RWPE1 (cell line): Measurements from ENCODE around the gene KRT7.

Source experiments
- CTCF ChIA-PET: fragments of 350-600 bp; sonication (Branson Sonifier 250); formaldehyde crosslinking; extraction: SDS; loops from one replicate; lab custom pipeline; 2021; lab: Yijun Ruan, JAX
- POLR2A ChIA-PET: fragments of 400-600 bp; formaldehyde crosslinking; extraction: SDS; loops from one replicate; lab custom pipeline; 2020; ENCODE audit warnings: antibody characterized with exemption; ENCODE audit not compliant: low non-redundant PET; lab: Yijun Ruan, JAX
- DNase-seq: peaks from one replicate; pipeline ENCODE4 v3.0.0; 2012; ENCODE audit warnings: low spot score
- H3K27ac ChIP-seq: fragments of 450-650 bp; 2 replicates; pipeline ENCODE4 v1.5.1; 2017
- CTCF ChIP-seq: fragments of 450-650 bp; conservative IDR thresholded peaks from 2 replicates; pipeline ENCODE4 v1.5.1; 2017; ENCODE audit warnings: low read depth, mild to moderate bottlenecking

Gene KRT7

GRCh38 chr12:52234223-52234810, 1.3 kb downstream of the KRT7 start:
- CTCF ChIA-PET = interaction anchor here (0.7 to 1.5 kb wide), 4 partner anchors 21 to 77 kb away, joined by 3 to 5 read pairs (median 4); no protein-coding TSS in a partner anchor
- POLR2A ChIA-PET = interaction anchor here (0.6 kb wide), 1 partner anchor 58 kb away, joined by 4 read pairs; no protein-coding TSS in a partner anchor
- DNase-seq = peak; percentile 1
- no peak for TF ChIP-seq CTCF
- H3K27ac ChIP-seq = peak overlapping the region; percentile 100

GRCh38 chr12:52235001-52235764, 2.1 kb downstream of the KRT7 start:
- peak; percentile 13 for DNase-seq
- no peak for TF ChIP-seq CTCF
- ChIA-PET CTCF (interaction anchor here (0.6 to 1.5 kb wide), 3 partner anchors 14 to 79 kb away, joined by 3 to 5 read pairs (median 5); no protein-coding TSS in a partner anchor), POLR2A (interaction anchor here (0.6 to 0.9 kb wide), 2 partner anchors 43 to 59 kb away, joined by 3 to 4 read pairs; partner anchors contain the start of gene KRT80)
- H3K27ac ChIP-seq = peak overlapping the region; percentile 100

GRCh38 chr12:52235822-52236361, 2.8 kb downstream of the KRT7 start:
- DNase-seq = peak; percentile 1
- peak overlapping the region; percentile 100 for H3K27ac ChIP-seq
- TF ChIP-seq CTCF = no peak
- ChIA-PET POLR2A (interaction anchor here (0.6 to 0.9 kb wide), 2 partner anchors 44 to 54 kb away, joined by 3 read pairs; partner anchors contain the start of gene KRT80), CTCF (interaction anchor here (0.6 to 1.5 kb wide), 3 partner anchors 15 to 79 kb away, joined by 3 to 5 read pairs (median 5); no protein-coding TSS in a partner anchor)

GRCh38 chr12:52236386-52237050, 3.5 kb downstream of the KRT7 start:
- ChIA-PET CTCF (interaction anchor here (1.1 kb wide), 1 partner anchor 80 kb away, joined by 3 read pairs; no protein-coding TSS in a partner anchor), POLR2A (interaction anchor here (0.6 kb wide), 1 partner anchor 55 kb away, joined by 3 read pairs; no protein-coding TSS in a partner anchor)
- H3K27ac ChIP-seq = peak overlapping the region; percentile 100
- TF ChIP-seq CTCF = no peak
- DNase-seq = no peak

- H3K27ac ChIP-seq = peak overlapping the region; percentile 100
- DNase-seq = no peak
- no peak for TF ChIP-seq CTCF
- ChIA-PET CTCF (interaction anchor here (0.7 to 1.4 kb wide), 3 partner anchors 25 to 641 kb away, joined by 3 to 4 read pairs (median 3); no protein-coding TSS in a partner anchor), POLR2A (interaction anchor here (0.5 to 0.6 kb wide), 3 partner anchors 83 to 299 kb away, joined by 3 to 6 read pairs (median 4); no protein-coding TSS in a partner anchor)
Measured at GRCh38 chr12:52238207-52238840, 5.3 kb downstream of the KRT7 start.
